Activated naive CD4-positive, alpha-beta T cell treated with anti-CD3 and anti-CD28 coated beads, Interleukin-2, amount 10 ng/mL, durations not matched to agents 7 days and 5 days (primary cell): ENCODE measurements around the gene AOC2.
"Not testable (repeated sequence)": the region's sequence is repeated elsewhere in the genome, so short reads cannot be mapped to it uniquely, and the experiment has no call there.

Source experiments
- CTCF ChIA-PET: fragments of 350-600 bp; sonication (Branson Sonifier 250); formaldehyde crosslinking; loops from one replicate; lab custom pipeline; 2021; ENCODE audit warnings: antibody characterized with exemption; lab: Charles Lee
- DNase-seq: peaks from one replicate; pipeline ENCODE4 v3.0.0-alpha.2; 2020
- H3K27ac Mint-ChIP-seq: one replicate; pipeline ENCODE4 v1.8.0; 2021; ENCODE audit warnings: mild to moderate bottlenecking, moderate library complexity, mixed read lengths
- H3K27me3 Mint-ChIP-seq: one replicate; pipeline ENCODE4 v1.8.0; 2021; ENCODE audit warnings: mild to moderate bottlenecking, mixed read lengths
- H3K36me3 Mint-ChIP-seq: one replicate; pipeline ENCODE4 v1.8.0; 2021; ENCODE audit warnings: mixed read lengths
- H3K4me1 Mint-ChIP-seq: one replicate; pipeline ENCODE4 v1.8.0; 2021; ENCODE audit warnings: mixed read lengths
- H3K4me3 Mint-ChIP-seq: one replicate; pipeline ENCODE4 v1.8.0; 2021; ENCODE audit warnings: mild to moderate bottlenecking, moderate library complexity, mixed read lengths
- H3K9me3 Mint-ChIP-seq: one replicate; pipeline ENCODE4 v1.8.0; 2021; ENCODE audit warnings: mixed read lengths

The AOC2 gene

DNA sequence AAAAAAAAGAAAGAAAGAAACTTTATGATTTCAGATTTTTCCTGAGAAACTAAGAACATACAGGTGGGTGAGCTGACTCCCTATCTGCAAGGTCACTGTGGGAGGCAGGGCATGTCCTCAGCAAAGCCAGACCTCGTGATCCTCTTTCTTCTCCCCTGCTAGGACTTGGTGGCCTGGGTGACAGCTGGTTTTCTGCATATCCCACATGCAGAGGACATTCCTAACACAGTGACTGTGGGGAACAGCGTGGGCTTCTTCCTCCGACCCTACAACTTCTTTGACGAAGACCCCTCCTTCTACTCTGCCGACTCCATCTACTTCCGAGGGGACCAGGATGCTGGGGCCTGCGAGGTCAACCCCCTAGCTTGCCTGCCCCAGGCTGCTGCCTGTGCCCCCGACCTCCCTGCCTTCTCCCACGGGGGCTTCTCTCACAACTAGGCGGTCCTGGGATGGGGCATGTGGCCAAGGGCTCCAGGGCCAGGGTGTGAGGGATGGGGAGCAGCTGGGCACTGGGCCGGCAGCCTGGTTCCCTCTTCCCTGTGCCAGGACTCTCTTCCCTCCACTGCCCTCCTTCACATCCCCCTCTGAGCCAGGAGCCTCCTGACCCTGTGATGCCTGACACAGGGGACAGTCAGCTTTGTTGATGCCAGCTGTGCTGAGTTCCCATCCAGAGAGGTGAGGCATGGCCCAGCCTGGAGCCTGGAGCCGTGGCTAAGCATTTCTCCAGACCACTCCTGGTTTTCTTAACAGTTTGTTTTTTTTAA, 29.7 kb downstream of the AOC2 start:
- H3K27ac Mint-ChIP-seq, H3K4me3 Mint-ChIP-seq, H3K4me1 Mint-ChIP-seq, CTCF ChIA-PET, H3K36me3 Mint-ChIP-seq, H3K9me3 Mint-ChIP-seq, DNase-seq: not testable (repeated sequence)
- H3K27me3 Mint-ChIP-seq: peaks cover 35% of the 10 kb centered on the region

DNA sequence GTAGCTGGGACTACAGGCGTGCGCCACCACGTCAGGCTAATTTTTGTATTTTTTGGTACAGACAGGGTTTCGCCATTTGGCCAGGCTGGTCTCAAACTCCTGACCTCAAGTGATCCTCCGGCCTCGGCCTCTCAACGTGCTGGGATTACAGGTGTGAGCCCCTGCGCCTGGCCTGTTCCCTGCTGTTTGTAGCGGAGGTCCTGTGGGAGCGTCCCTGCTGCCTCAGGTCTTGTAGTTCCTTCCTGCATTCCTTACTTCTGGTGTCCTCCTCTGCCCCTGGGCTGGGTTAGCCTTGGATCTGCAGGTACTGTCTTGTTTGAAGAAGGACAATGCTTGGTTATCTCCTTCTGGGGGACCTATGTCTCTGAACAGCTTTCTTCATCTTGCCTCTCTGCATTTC, 32.7 kb downstream of the AOC2 start:
- DNase-seq: no peak
- Mint-ChIP-seq H3K9me3 (no peaks in the 10 kb centered on the region), H3K27ac (no peak overlapping the region), H3K4me3 (no peak overlapping the region), H3K36me3 (no peaks in the 10 kb centered on the region), H3K4me1 (no peaks in the 10 kb centered on the region), H3K27me3 (peaks cover 39% of the 10 kb centered on the region)
- CTCF ChIA-PET: no interaction called here

- no peak overlapping the region for H3K4me3 Mint-ChIP-seq
- no peak overlapping the region for H3K27ac Mint-ChIP-seq
- peaks cover 38% of the 10 kb centered on the region for H3K27me3 Mint-ChIP-seq
- no peaks in the 10 kb centered on the region for H3K36me3 Mint-ChIP-seq
- H3K4me1 Mint-ChIP-seq: no peaks in the 10 kb centered on the region
- CTCF ChIA-PET: no interaction called here
- no peak for DNase-seq
- H3K9me3 Mint-ChIP-seq: no peaks in the 10 kb centered on the region
Measured at GRCh38 chr17:42878123-42878880, 33.9 kb downstream of the AOC2 start.

- no peaks in the 10 kb centered on the region for H3K4me1 Mint-ChIP-seq
Measured at GRCh38 chr17:42878924-42879595, 34.7 kb downstream of the AOC2 start.

GRCh38 chr17:42879596-42879985, 35.2 kb downstream of the AOC2 start:
- Mint-ChIP-seq H3K9me3 (no peaks in the 10 kb centered on the region), H3K27ac (no peak overlapping the region), H3K27me3 (peaks cover 40% of the 10 kb centered on the region), H3K36me3 (no peaks in the 10 kb centered on the region), H3K4me1 (no peaks in the 10 kb centered on the region), H3K4me3 (no peak overlapping the region)
- DNase-seq: no peak
- CTCF ChIA-PET: no interaction called here

More at GRCh38 chr17:42878924-42879595, 34.7 kb downstream of the AOC2 start:
- CTCF ChIA-PET: no interaction called here
- Mint-ChIP-seq H3K27me3 (peaks cover 36% of the 10 kb centered on the region), H3K27ac (no peak overlapping the region), H3K9me3 (no peaks in the 10 kb centered on the region), H3K36me3 (no peaks in the 10 kb centered on the region), H3K4me3 (no peak overlapping the region)
- DNase-seq: no peak

DNA sequence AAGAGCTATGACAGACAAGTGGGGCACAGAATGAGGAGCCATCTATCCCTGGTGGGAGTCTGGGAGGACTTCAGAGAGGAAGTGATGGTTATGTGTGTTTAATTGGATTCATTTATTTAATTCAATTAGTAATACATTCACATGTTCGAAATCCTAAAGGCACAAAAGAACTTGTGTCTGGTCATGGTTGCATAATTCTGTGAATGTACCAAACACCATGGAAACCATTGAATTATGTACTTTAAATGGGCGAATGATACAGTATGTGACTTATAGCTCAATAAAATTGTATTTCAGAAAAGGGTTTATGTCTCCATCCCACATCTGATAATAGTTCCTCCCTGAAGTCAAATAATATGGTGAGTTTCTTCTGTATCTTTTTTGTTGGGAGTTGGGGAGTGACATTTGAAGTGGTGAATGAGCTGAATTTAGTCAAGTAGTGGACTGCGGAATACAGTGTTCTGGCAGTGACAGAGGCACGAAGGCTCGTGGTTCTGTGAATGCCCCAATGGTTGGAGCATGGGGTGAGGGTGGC, 36.5 kb downstream of the AOC2 start:
- Mint-ChIP-seq H3K27me3 (peaks cover 44% of the 10 kb centered on the region), H3K9me3 (no peaks in the 10 kb centered on the region), H3K36me3 (no peaks in the 10 kb centered on the region), H3K4me1 (no peaks in the 10 kb centered on the region), H3K4me3 (no peak overlapping the region), H3K27ac (no peak overlapping the region)
- CTCF ChIA-PET: no interaction called here
- no peak for DNase-seq

DNA sequence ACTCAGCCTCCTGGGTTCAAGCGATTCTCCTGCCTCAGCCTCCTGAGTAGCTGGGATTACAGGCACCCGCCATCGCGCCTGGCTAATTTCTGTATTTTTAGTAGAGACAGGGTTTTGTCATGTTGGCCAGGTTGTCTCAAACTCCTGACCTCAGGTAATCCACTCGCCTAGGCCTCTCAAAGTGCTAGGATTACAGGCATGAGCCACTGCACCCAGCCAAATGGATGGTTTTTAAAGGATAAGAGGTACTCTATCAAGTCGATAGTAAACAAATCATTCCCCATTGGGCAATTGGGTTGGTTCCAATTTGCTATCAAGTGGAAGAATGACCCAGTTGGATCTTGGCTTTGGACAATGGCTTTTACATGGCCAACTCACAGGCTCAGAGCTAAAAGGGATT, 37.3 kb downstream of the AOC2 start:
- H3K36me3 Mint-ChIP-seq, H3K4me3 Mint-ChIP-seq, H3K27ac Mint-ChIP-seq, H3K9me3 Mint-ChIP-seq, H3K4me1 Mint-ChIP-seq, DNase-seq, CTCF ChIA-PET: not testable (repeated sequence)
- peaks cover 46% of the 10 kb centered on the region for H3K27me3 Mint-ChIP-seq

DNA sequence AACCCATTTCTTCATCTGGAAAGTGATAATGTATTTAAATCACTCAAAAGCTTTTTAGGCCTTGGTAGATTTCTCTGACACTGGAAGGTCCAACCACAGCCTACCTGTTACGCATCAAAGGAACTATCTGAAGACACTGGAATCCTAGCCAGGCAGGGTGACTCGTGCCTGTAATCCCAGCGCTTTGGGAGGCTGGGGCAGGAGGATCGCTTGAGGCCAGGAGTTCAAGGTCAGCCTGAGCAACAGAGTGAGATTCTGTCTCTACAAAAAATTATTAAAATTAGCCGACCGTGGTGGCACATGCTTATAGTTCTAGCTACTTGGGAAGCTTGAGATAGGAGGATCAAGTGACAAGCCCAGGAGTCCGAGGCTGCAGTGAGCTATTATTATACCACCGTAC, 37.8 kb downstream of the AOC2 start:
- no peak for DNase-seq
- peaks cover 43% of the 10 kb centered on the region for H3K27me3 Mint-ChIP-seq
- H3K36me3 Mint-ChIP-seq: no peaks in the 10 kb centered on the region
- H3K27ac Mint-ChIP-seq: no peak overlapping the region
- CTCF ChIA-PET: no interaction called here
- H3K4me1 Mint-ChIP-seq: no peaks in the 10 kb centered on the region
- H3K9me3 Mint-ChIP-seq: no peaks in the 10 kb centered on the region
- no peak overlapping the region for H3K4me3 Mint-ChIP-seq

DNA sequence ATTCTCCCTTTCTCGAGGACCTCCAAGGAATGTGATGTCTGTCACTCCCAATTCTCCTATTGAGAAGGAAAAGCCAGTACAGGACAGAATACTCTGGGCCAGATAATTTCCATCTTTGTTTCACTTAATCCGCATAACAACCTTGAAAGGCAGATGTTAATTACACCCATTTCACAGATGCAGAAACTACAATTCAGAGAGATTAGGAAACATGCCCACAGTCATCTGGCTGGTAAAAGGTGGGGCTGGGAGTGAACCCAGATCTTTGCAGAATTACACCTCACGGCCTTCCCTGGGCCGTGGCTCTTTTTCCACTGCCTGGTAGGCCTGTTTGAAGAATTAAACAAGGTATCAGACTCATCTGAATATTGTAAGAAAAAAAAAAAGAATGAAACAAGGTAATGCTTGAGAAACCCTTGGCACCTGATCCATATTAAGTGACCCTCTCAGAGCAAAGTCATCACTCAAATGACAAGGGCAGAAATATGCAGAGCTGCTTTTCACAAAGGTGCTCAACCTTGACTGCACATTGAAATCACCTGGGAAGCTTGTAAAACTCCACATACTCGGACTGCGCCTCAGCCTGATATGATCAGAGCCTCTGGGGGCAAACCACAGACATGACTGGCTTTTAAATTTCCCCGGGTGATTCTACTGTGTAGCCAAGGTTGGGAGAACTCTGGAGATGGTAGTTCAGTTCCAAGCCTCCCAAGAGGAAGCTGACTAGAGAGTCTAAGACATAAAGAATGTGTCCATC, 39.6 kb downstream of the AOC2 start:
- DNase-seq: no peak
- Mint-ChIP-seq H3K36me3 (no peaks in the 10 kb centered on the region), H3K4me3 (no peak overlapping the region), H3K4me1 (no peaks in the 10 kb centered on the region), H3K27ac (no peak overlapping the region), H3K9me3 (no peaks in the 10 kb centered on the region), H3K27me3 (peaks cover 32% of the 10 kb centered on the region)
- CTCF ChIA-PET: no interaction called here

GRCh38 chr17:42885806-42886205, 41.4 kb downstream of the AOC2 start:
- H3K27ac Mint-ChIP-seq, H3K9me3 Mint-ChIP-seq, H3K36me3 Mint-ChIP-seq, H3K4me3 Mint-ChIP-seq, DNase-seq, CTCF ChIA-PET, H3K4me1 Mint-ChIP-seq: not testable (repeated sequence)
- peaks cover 24% of the 10 kb centered on the region for H3K27me3 Mint-ChIP-seq

- Mint-ChIP-seq H3K9me3 (no peaks in the 10 kb centered on the region), H3K27ac (no peak overlapping the region), H3K36me3 (no peaks in the 10 kb centered on the region), H3K27me3 (peaks cover 24% of the 10 kb centered on the region), H3K4me3 (no peak overlapping the region), H3K4me1 (no peaks in the 10 kb centered on the region)
- DNase-seq: no peak
- CTCF ChIA-PET: no interaction called here
Measured at GRCh38 chr17:42886283-42887176, 42.1 kb downstream of the AOC2 start.

- Mint-ChIP-seq H3K9me3 (no peaks in the 10 kb centered on the region), H3K27me3 (peaks cover 41% of the 10 kb centered on the region), H3K36me3 (no peaks in the 10 kb centered on the region), H3K4me1 (no peaks in the 10 kb centered on the region), H3K4me3 (no peak overlapping the region), H3K27ac (no peak overlapping the region)
- CTCF ChIA-PET: no interaction called here
- DNase-seq: no peak
Measured at GRCh38 chr17:42889809-42890208, 45.4 kb downstream of the AOC2 start.

- Mint-ChIP-seq H3K36me3 (no peaks in the 10 kb centered on the region), H3K9me3 (no peaks in the 10 kb centered on the region), H3K27me3 (peaks cover 33% of the 10 kb centered on the region), H3K27ac (no peak overlapping the region), H3K4me3 (no peak overlapping the region), H3K4me1 (no peaks in the 10 kb centered on the region)
- CTCF ChIA-PET: no interaction called here
- DNase-seq: no peak
Measured at GRCh38 chr17:42891539-42892152, 47.3 kb downstream of the AOC2 start.
